ENCODE results near the gene TTLL10. TPM values are rescaled to one million over a fixed set of nuclear protein-coding genes. Genes with fewer than 3 reads are reported as not detected.

TTLL10 gene
- total RNA-seq, 1 experiment from 2014 or later, result 0.68 TPM

DNA sequence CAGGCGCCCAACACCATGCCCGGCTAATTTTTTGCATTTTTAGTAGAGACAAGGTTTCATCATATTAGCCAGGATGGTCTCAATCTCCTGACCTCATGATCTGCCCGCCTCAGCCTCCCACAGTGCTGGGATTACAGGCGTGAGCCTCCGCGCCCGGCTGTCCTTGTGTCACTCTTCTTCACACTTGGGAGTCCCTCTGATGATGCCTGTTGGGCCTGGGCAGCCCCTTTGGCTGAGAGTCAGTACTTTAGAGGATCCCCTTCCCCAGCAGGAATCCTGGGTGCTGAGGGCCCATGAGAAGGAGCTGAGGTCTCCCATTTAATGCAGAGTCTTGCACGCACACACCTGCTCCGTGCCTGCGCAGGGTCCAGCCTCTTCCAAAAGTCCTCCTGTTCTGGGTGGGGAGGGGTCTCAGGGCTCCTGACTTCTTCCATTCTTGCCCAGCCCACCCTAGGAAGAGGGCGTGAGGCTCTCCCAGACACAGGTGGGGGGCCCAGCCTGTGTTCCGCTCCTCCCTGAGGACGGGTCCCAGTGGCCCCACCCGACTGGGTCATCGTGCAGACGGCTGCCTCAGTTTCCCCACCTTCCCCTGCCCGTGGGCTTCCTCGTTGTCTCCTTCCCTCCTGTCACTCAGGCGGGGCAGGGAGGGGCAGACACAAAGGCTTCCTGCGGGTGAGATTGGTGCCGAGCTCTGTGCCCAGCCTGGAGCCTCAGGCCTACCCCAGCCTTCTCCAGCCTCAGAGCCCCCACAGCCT is 3.9 kb downstream of the TTLL10 start:
- H2BK20ac ChIP-seq (ENCODE audit: low read depth, low read length, poor library complexity, severe bottlenecking), result no peak overlapping the region
- H2AK5ac ChIP-seq (ENCODE audit: insufficient read length, low read length), result no peak overlapping the region
- no peak overlapping the region for H4K91ac ChIP-seq (ENCODE audit: insufficient read length, low read depth, low read length)
- H3K56ac ChIP-seq (ENCODE audit: insufficient read length, low read depth, low read length), result no peak overlapping the region
- no peak for DNase-seq
- Mint-ChIP-seq H3K27me3 (ENCODE audit: low read depth) (peaks cover 11% of the 10 kb centered on the region), H3K27ac (peak overlapping the region in 1 of 3 experiments; percentile 53; a peak in 2 of 7 replicates), H3K4me1 (peaks cover 21 to 34% of the 10 kb centered on the region in 2 experiments), H3K4me3 (no peak overlapping the region), H3K9me3 (peaks cover 0 to 4% of the 10 kb centered on the region in 2 experiments; a peak in 2 of 5 replicates), H3K36me3 (ENCODE audit: insufficient read depth in 1 of 3, low read depth in 3 of 3) (peaks cover 1 to 10% (median 4%) of the 10 kb centered on the region in 3 experiments; a peak in 4 of 7 replicates)
- TF ChIP-seq, protein P1, sequence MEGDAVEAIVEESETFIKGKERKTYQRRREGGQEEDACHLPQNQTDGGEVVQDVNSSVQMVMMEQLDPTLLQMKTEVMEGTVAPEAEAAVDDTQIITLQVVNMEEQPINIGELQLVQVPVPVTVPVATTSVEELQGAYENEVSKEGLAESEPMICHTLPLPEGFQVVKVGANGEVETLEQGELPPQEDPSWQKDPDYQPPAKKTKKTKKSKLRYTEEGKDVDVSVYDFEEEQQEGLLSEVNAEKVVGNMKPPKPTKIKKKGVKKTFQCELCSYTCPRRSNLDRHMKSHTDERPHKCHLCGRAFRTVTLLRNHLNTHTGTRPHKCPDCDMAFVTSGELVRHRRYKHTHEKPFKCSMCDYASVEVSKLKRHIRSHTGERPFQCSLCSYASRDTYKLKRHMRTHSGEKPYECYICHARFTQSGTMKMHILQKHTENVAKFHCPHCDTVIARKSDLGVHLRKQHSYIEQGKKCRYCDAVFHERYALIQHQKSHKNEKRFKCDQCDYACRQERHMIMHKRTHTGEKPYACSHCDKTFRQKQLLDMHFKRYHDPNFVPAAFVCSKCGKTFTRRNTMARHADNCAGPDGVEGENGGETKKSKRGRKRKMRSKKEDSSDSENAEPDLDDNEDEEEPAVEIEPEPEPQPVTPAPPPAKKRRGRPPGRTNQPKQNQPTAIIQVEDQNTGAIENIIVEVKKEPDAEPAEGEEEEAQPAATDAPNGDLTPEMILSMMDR (conservative IDR thresholded peaks at IDR 0.05), result no peak
- no peak overlapping the region for H2BK120ac ChIP-seq (ENCODE audit: low read depth, low read length, poor library complexity, severe bottlenecking)
- H3K4ac ChIP-seq (ENCODE audit: low read depth, low read length), result no peak overlapping the region
- no CpG with 5 or more reads among the region's 21 CpGs for WGBS (ENCODE audit: extremely low coverage, insufficient read length, low lambda C conversion rate)
- no peaks in the 10 kb centered on the region for H4K20me1 ChIP-seq (ENCODE audit: control insufficient read depth, insufficient read depth, insufficient read length)
- no peak overlapping the region for H3K18ac ChIP-seq (ENCODE audit: insufficient read length, low read depth, low read length)
- no peak overlapping the region for H3T11ph ChIP-seq (ENCODE audit: low read length)
- H2AFZ ChIP-seq (ENCODE audit: low read length), result no peak overlapping the region
- no peaks in the 10 kb centered on the region for H3K79me1 ChIP-seq (ENCODE audit: insufficient read depth, low read depth, low read length, poor library complexity, severe bottlenecking)
- H2BK5ac ChIP-seq (ENCODE audit: insufficient read length, low read length), result no peak overlapping the region
- H3K27ac ChIP-seq (ENCODE audit: insufficient read length, low read depth, low read length), result no peak overlapping the region
- peaks cover 3% of the 10 kb centered on the region; the same call in 1 of the 2 replicates for H3K4me1 ChIP-seq (ENCODE audit: insufficient read depth, low read length)
- no peak overlapping the region for H3K9ac ChIP-seq (ENCODE audit: extremely low read depth, insufficient read length, low read length)
- no peaks in the 10 kb centered on the region for H3K23me2 ChIP-seq (ENCODE audit: insufficient read length, low read depth, low read length, poor library complexity, severe bottlenecking)
- no peaks in the 10 kb centered on the region for H3K9me3 ChIP-seq (ENCODE audit: control insufficient read depth, low read depth, low read length)
- H3K23ac ChIP-seq (ENCODE audit: insufficient read length, low read depth, low read length), result no peak overlapping the region
- H3K79me2 ChIP-seq (ENCODE audit: insufficient read depth, low read length), result no peaks in the 10 kb centered on the region
- no peak overlapping the region for H2BK12ac ChIP-seq (ENCODE audit: insufficient read length, low read depth, low read length)
- no peak overlapping the region for H2BK15ac ChIP-seq (ENCODE audit: low read depth, low read length)
- no peak overlapping the region for H4K5ac ChIP-seq (ENCODE audit: insufficient read length, low read depth, low read length)
- H4K8ac ChIP-seq (replicated peaks; ENCODE audit: insufficient read length, low read depth, low read length), result no peak overlapping the region
- H3K4me2 ChIP-seq (ENCODE audit: insufficient read depth, insufficient read length, low read length), result no peak overlapping the region
- H3K14ac ChIP-seq (ENCODE audit: insufficient read depth, low read length), result no peak overlapping the region
- no peaks in the 10 kb centered on the region for H3K27me3 ChIP-seq (ENCODE audit: insufficient read depth, low read length)

Measured in H9 (cell line).